ENCODE results near the gene KCNQ5. TPM values are rescaled to one million over a fixed set of nuclear protein-coding genes. Genes with fewer than 3 reads are reported as not detected.
A peak's percentile ranks its signal among the peaks of the same experiment; 100 is the strongest.

Gene KCNQ5
- total RNA-seq, 4 donors from 2014 or later = 0.21 to 1.1 (median 0.59) TPM; not detected in 1

GRCh38 chr6:73121421-73121993, 499.6 kb downstream of the KCNQ5 start:
- Histone ChIP-seq H3K27me3 (no peaks in the 10 kb centered on the region), H3K9me3 (no peaks in the 10 kb centered on the region), H3K4me3 (no peak overlapping the region), H3K27ac (no peak overlapping the region), H3K4me1 (no peaks in the 10 kb centered on the region), H3K36me3 (no peaks in the 10 kb centered on the region)
- 86 to 89% methylated on average over 4 of the region's 4 CpGs for WGBS, 2 donors
- TF ChIP-seq CTCF (IDR thresholded peaks at IDR 0.05) (no peak), EP300 (IDR thresholded peaks at IDR 0.05) (no peak), POLR2A (IDR thresholded peaks at IDR 0.05) (no peak)
- DNase-seq (ENCODE audit: low spot score in 2 of 2) = no peak

- Histone ChIP-seq H3K27ac (no peak overlapping the region), H3K4me3 (no peak overlapping the region), H3K9me3 (no peaks in the 10 kb centered on the region), H3K36me3 (no peaks in the 10 kb centered on the region), H3K27me3 (no peaks in the 10 kb centered on the region), H3K4me1 (no peaks in the 10 kb centered on the region)
- no peak for TF ChIP-seq CTCF (IDR thresholded peaks at IDR 0.05)
- TF ChIP-seq EP300 (IDR thresholded peaks at IDR 0.05) = no peak
- TF ChIP-seq POLR2A (IDR thresholded peaks at IDR 0.05) = no peak
- DNase-seq (ENCODE audit: low spot score in 2 of 2) = no peak
- 81% methylated on average over 2 of the region's 2 CpGs for WGBS, 2 donors
Measured at GRCh38 chr6:73123632-73124329, 501.9 kb downstream of the KCNQ5 start.

GRCh38 chr6:73129653-73130443, 508.0 kb downstream of the KCNQ5 start:
- Histone ChIP-seq H3K27me3 (no peaks in the 10 kb centered on the region), H3K4me1 (peaks cover 0 to 6% (median 0%) of the 10 kb centered on the region in 4 donors), H3K9me3 (no peaks in the 10 kb centered on the region), H3K27ac (no peak overlapping the region), H3K4me3 (no peak overlapping the region), H3K36me3 (no peaks in the 10 kb centered on the region)
- WGBS, 2 donors = 23 to 25% methylated on average over 14 of the region's 14 CpGs
- DNase-seq (ENCODE audit: low spot score in 2 of 2) = peak; percentile 72 to 91
- TF ChIP-seq CTCF (IDR thresholded peaks at IDR 0.05) (peak; percentile 85 to 93 (median 87)), POLR2A (IDR thresholded peaks at IDR 0.05) (no peak), EP300 (IDR thresholded peaks at IDR 0.05) (no peak)

- Histone ChIP-seq H3K4me1 (peaks cover 0 to 6% (median 0%) of the 10 kb centered on the region in 4 donors), H3K9me3 (no peaks in the 10 kb centered on the region), H3K4me3 (no peak overlapping the region), H3K27me3 (no peaks in the 10 kb centered on the region), H3K27ac (no peak overlapping the region), H3K36me3 (no peaks in the 10 kb centered on the region)
- DNase-seq (ENCODE audit: low spot score in 2 of 2) = no peak
- WGBS, 2 donors = 56 to 68% methylated on average over 4 of the region's 4 CpGs
- TF ChIP-seq CTCF (IDR thresholded peaks at IDR 0.05) (no peak), EP300 (IDR thresholded peaks at IDR 0.05) (no peak)
Measured at GRCh38 chr6:73131706-73132105, 509.8 kb downstream of the KCNQ5 start.

- no peak overlapping the region for H3K27ac ChIP-seq
- peaks cover 0 to 6% (median 0%) of the 10 kb centered on the region in 4 donors for H3K4me1 ChIP-seq
- 58 to 67% methylated on average over 11 of the region's 11 CpGs for WGBS, 2 donors
- TF ChIP-seq CTCF (IDR thresholded peaks at IDR 0.05) = no peak
- no peak for TF ChIP-seq EP300 (IDR thresholded peaks at IDR 0.05)
- TF ChIP-seq POLR2A (IDR thresholded peaks at IDR 0.05) = no peak
- no peaks in the 10 kb centered on the region for H3K9me3 ChIP-seq
- no peaks in the 10 kb centered on the region for H3K36me3 ChIP-seq
- H3K27me3 ChIP-seq = no peaks in the 10 kb centered on the region
- DNase-seq (ENCODE audit: low spot score in 2 of 2) = no peak
- H3K4me3 ChIP-seq = no peak overlapping the region
Measured at GRCh38 chr6:73134588-73134987, 512.7 kb downstream of the KCNQ5 start.
